ENCODE data around the gene RFC4. TPM values are rescaled to one million over a fixed set of nuclear protein-coding genes. Genes with fewer than 3 reads are reported as not detected.

RFC4 gene
- total and polyA plus RNA-seq, 2 donors: 16.7 to 27.1 TPM

DNA sequence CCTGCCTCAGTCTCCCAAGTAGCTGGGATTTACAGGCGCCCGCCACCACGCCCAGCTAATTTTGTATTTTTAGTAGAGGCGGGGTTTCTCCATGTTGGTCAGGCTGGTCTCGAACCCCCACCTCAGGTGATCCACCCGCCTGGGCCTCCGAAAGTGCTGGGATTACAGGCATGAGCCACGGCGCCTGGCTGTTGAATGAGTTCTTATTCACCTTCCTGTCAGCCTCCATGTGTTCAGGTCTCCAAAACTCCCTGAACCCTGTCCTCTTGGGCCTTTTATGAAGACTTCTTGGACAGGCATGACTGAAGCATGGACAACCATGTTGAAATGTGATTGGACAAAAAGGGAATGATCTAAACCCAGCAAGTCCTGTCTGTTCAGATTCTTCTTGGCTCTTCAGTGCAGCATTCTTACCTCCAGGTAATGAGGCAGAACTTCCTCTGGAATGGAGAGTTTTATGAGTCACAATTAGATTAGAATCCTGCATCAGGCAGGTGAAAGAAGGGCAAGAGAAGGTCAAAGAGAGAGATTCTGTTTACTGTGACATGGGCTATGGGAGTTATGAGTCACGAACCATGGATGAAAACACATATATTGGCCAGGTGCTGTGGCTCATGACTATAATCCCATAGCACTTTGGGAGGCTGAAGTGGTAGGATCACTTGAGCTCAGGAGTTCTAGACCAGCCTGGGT, 46.0 kb downstream of the RFC4 start:
- no peak for DNase-seq (ENCODE audit: extremely low spot score)
- Histone ChIP-seq H3K4me3 (ENCODE audit: low read depth, low read length) (no peak overlapping the region), H3K4me1 (ENCODE audit: insufficient read depth) (no peaks in the 10 kb centered on the region), H3K36me3 (ENCODE audit: insufficient read depth) (no peaks in the 10 kb centered on the region), H3K27ac (ENCODE audit: low read depth) (no peak overlapping the region)
- 94% methylated on average over 10 of the region's 10 CpGs for WGBS

- DNase-seq (ENCODE audit: extremely low spot score): no peak
- Histone ChIP-seq H3K27ac (ENCODE audit: low read depth) (no peak overlapping the region), H3K4me1 (ENCODE audit: insufficient read depth) (no peaks in the 10 kb centered on the region), H3K4me3 (ENCODE audit: low read depth, low read length) (no peak overlapping the region), H3K36me3 (ENCODE audit: insufficient read depth) (no peaks in the 10 kb centered on the region)
- WGBS: 76% methylated on average over 11 of the region's 11 CpGs
These were observed 46.9 kb downstream of the RFC4 start for GRCh38 chr3:186759231-186759930.

DNA sequence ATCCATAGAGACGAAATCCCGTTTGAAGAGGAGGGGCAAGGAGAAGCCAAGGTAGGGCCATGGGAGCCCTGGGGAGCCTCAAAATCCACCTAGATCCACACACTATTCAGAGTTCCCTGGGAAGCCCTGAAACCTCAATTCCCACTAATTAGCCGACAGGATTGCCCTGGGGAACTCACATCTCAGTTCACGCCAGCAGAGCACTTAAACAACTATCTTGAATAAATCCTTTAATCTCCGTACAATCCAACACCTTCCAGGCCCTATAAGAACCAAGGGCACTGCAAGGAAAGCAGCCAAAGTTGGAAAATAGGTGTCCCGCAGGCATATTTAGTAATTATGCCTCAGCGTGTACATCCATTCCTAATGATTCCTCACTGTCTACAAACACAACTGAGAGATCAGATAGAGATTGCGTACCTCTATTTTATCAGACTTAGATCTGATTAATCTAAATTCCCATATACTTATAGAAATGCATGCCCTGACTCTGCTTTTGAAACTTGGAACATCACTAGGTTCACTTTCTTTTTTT, 48.5 kb downstream of the RFC4 start:
- Histone ChIP-seq H3K27ac (ENCODE audit: low read depth) (no peak overlapping the region), H3K36me3 (ENCODE audit: insufficient read depth) (no peaks in the 10 kb centered on the region), H3K4me3 (ENCODE audit: low read depth, low read length) (no peak overlapping the region), H3K4me1 (ENCODE audit: insufficient read depth) (no peaks in the 10 kb centered on the region)
- WGBS: 61% methylated on average over 8 of the region's 8 CpGs
- no peak for DNase-seq (ENCODE audit: extremely low spot score)

DNA sequence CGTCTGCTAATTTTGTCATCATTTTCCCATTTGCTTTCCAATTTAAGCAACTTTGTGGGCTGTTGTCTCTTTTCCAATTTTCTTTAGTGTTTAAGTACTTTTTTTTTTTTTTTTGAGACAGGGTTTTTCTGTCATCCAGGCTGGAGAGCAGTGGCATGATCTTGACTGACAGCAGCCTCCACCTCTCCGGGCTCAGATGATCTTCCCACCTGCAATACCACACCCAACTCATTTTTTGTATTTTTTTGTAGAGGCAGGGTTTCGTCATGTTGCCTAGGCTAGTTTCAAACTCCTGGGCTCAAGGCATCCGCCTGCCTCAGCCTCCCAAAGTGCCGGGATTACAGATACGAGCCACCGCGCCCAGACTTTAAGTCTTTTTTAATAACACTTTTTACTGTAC, 49.1 kb downstream of the RFC4 start:
- no peaks in the 10 kb centered on the region for H3K4me1 ChIP-seq (ENCODE audit: insufficient read depth)

GRCh38 chr3:186754871-186755270, 51.4 kb downstream of the RFC4 start:
- H3K36me3 ChIP-seq (ENCODE audit: insufficient read depth): no peaks in the 10 kb centered on the region
- H3K4me3 ChIP-seq (ENCODE audit: low read depth, low read length): no peak overlapping the region
- 86% methylated on average over 5 of the region's 5 CpGs for WGBS
- H3K27ac ChIP-seq (ENCODE audit: low read depth): no peak overlapping the region
- H3K4me1 ChIP-seq (ENCODE audit: insufficient read depth): no peaks in the 10 kb centered on the region
- no peak for DNase-seq (ENCODE audit: extremely low spot score)

More for the DNA sequence above, 49.1 kb downstream of the RFC4 start:
- 76% methylated on average over 8 of the region's 8 CpGs for WGBS
- H3K4me3 ChIP-seq (ENCODE audit: low read depth, low read length): no peak overlapping the region
- H3K36me3 ChIP-seq (ENCODE audit: insufficient read depth): no peaks in the 10 kb centered on the region
- DNase-seq (ENCODE audit: extremely low spot score): no peak
- no peak overlapping the region for H3K27ac ChIP-seq (ENCODE audit: low read depth)

- Histone ChIP-seq H3K27ac (ENCODE audit: low read depth) (no peak overlapping the region), H3K4me3 (ENCODE audit: low read depth, low read length) (no peak overlapping the region), H3K36me3 (ENCODE audit: insufficient read depth) (no peaks in the 10 kb centered on the region), H3K4me1 (ENCODE audit: insufficient read depth) (no peaks in the 10 kb centered on the region)
- WGBS: 72% methylated on average over 7 of the region's 7 CpGs
- no peak for DNase-seq (ENCODE audit: extremely low spot score)
These were observed 52.3 kb downstream of the RFC4 start for GRCh38 chr3:186754006-186754405.

GRCh38 chr3:186751480-186751879, 54.8 kb downstream of the RFC4 start:
- no peak overlapping the region for H3K27ac ChIP-seq (ENCODE audit: low read depth)
- H3K36me3 ChIP-seq (ENCODE audit: insufficient read depth): no peaks in the 10 kb centered on the region
- WGBS: 57% methylated on average over 3 of the region's 3 CpGs
- H3K4me1 ChIP-seq (ENCODE audit: insufficient read depth): no peaks in the 10 kb centered on the region
- DNase-seq (ENCODE audit: extremely low spot score): no peak
- no peak overlapping the region for H3K4me3 ChIP-seq (ENCODE audit: low read depth, low read length)

DNA sequence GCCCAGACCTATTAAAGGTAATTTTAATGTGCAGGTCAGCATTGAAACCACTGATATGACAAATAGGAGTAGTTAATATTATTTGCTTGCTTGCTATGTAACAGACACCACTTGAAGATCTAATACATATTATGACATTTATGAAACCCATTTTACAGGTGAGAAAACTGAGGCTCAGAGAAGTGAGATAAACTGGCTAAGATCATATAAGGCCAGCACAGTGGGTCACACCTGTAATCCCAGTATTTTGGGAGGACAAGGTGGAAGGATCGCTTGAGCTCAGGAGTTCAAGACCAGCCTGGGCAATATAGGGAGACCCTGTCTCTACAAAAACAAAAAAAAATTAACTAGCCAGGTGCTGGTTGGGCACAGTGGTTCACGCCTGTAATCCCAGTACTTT, 56.0 kb downstream of the RFC4 start:
- no peak for DNase-seq (ENCODE audit: extremely low spot score)
- Histone ChIP-seq H3K4me3 (ENCODE audit: low read depth, low read length) (no peak overlapping the region), H3K36me3 (ENCODE audit: insufficient read depth) (no peaks in the 10 kb centered on the region), H3K4me1 (ENCODE audit: insufficient read depth) (no peaks in the 10 kb centered on the region), H3K27ac (ENCODE audit: low read depth) (no peak overlapping the region)
- WGBS: 94% methylated on average over 2 of the region's 2 CpGs

- no peak overlapping the region for H3K27ac ChIP-seq (ENCODE audit: low read depth)
- H3K4me3 ChIP-seq (ENCODE audit: low read depth, low read length): no peak overlapping the region
- WGBS: 17% methylated on average over 10 of the region's 10 CpGs
- DNase-seq (ENCODE audit: extremely low spot score): peak; percentile 49
- H3K4me1 ChIP-seq (ENCODE audit: insufficient read depth): no peaks in the 10 kb centered on the region
- no peaks in the 10 kb centered on the region for H3K36me3 ChIP-seq (ENCODE audit: insufficient read depth)
These were observed 60.3 kb downstream of the RFC4 start for GRCh38 chr3:186746008-186746407.

DNA sequence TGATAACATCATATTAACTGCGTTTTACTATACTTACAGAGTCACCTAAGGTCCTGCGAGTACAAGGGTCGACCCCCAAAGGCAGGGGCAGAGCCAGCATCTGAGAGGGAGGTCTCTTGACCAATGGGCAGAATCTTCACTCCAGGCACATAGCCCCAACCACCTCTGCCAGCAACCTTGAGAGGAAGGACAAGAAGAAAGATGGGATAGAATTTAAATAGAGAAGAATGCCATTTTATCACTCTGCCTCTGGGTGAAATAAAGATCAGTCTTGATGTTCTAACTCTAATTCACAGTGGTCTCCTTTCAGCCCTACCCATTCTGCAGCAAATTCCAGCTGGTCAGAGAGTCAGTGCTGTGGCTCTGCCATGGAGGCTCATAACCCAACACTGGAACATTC, 62.6 kb downstream of the RFC4 start:
- Histone ChIP-seq H3K27ac (ENCODE audit: low read depth) (no peak overlapping the region), H3K4me3 (ENCODE audit: low read depth, low read length) (no peak overlapping the region)
- WGBS: 59% methylated on average over 3 of the region's 3 CpGs

GRCh38 chr3:186742618-186743380, 63.5 kb downstream of the RFC4 start:
- 66% methylated on average over 7 of the region's 7 CpGs for WGBS
- Histone ChIP-seq H3K4me1 (ENCODE audit: insufficient read depth) (no peaks in the 10 kb centered on the region), H3K4me3 (ENCODE audit: low read depth, low read length) (no peak overlapping the region), H3K27ac (ENCODE audit: low read depth) (no peak overlapping the region), H3K36me3 (ENCODE audit: insufficient read depth) (no peaks in the 10 kb centered on the region)
- no peak for DNase-seq (ENCODE audit: extremely low spot score)

More for the DNA sequence above, 62.6 kb downstream of the RFC4 start:
- H3K36me3 ChIP-seq (ENCODE audit: insufficient read depth): no peaks in the 10 kb centered on the region
- DNase-seq (ENCODE audit: extremely low spot score): no peak
- H3K4me1 ChIP-seq (ENCODE audit: insufficient read depth): no peaks in the 10 kb centered on the region

All from urinary bladder (tissue), 4 donors.